BE2C (cell line): ENCODE results near the gene MEGF8.

Source experiments
- DNase-seq: peaks from one replicate; pipeline ENCODE4 v3.0.0-alpha.2; 2020
- H3K27me3 ChIP-seq: fragments of 250-450 bp; sonication (Bioruptor Pico); 2 replicates; pipeline ENCODE4 v1.5.1; 2020; ENCODE audit warnings: mild to moderate bottlenecking
- H3K36me3 ChIP-seq: fragments of 250-450 bp; sonication (Bioruptor Pico); 2 replicates; pipeline ENCODE4 v1.5.1; 2020; ENCODE audit warnings: mild to moderate bottlenecking
- H3K4me1 ChIP-seq: fragments of 250-450 bp; sonication (Bioruptor Pico); 2 replicates; pipeline ENCODE4 v1.5.1; 2020
- H3K4me3 ChIP-seq: 2 replicates; pipeline ENCODE4 v1.5.1; 2011; ENCODE audit warnings: low read depth, low read length
- H3K9me3 ChIP-seq: fragments of 250-450 bp; sonication (Bioruptor Pico); 2 replicates; pipeline ENCODE4 v1.5.1; 2020
- CTCF ChIP-seq: IDR thresholded peaks from 2 replicates; pipeline ENCODE4 v1.5.1; 2012; ENCODE audit warnings: mild to moderate bottlenecking, low read depth, low read length

MEGF8 gene

GRCh38 chr19:42309686-42310085, 15.7 kb upstream of the MEGF8 start:
- no peak for DNase-seq
- Histone ChIP-seq H3K27me3 (no peaks in the 10 kb centered on the region), H3K36me3 (peaks cover 5% of the 10 kb centered on the region; the same call in 1 of the 2 replicates), H3K4me3 (no peak overlapping the region), H3K4me1 (no peaks in the 10 kb centered on the region), H3K9me3 (no peaks in the 10 kb centered on the region)
- TF ChIP-seq CTCF: no peak

GRCh38 chr19:42311657-42312056, 13.8 kb upstream of the MEGF8 start:
- no peaks in the 10 kb centered on the region for H3K9me3 ChIP-seq
- no peak for DNase-seq
- H3K4me1 ChIP-seq: no peaks in the 10 kb centered on the region
- H3K4me3 ChIP-seq: no peak overlapping the region
- H3K27me3 ChIP-seq: no peaks in the 10 kb centered on the region
- peak; percentile 42 for TF ChIP-seq CTCF
- H3K36me3 ChIP-seq: peaks cover 9% of the 10 kb centered on the region; the same call in 1 of the 2 replicates

GRCh38 chr19:42312370-42312769, 13.1 kb upstream of the MEGF8 start:
- H3K4me3 ChIP-seq: no peak overlapping the region; the same call in 1 of the 2 replicates
- TF ChIP-seq CTCF: no peak
- no peaks in the 10 kb centered on the region for H3K4me1 ChIP-seq
- H3K9me3 ChIP-seq: no peaks in the 10 kb centered on the region
- peaks cover 9% of the 10 kb centered on the region; the same call in 1 of the 2 replicates for H3K36me3 ChIP-seq
- no peaks in the 10 kb centered on the region for H3K27me3 ChIP-seq
- DNase-seq: no peak

- peak; percentile 84 for DNase-seq
- H3K36me3 ChIP-seq: peaks cover 9% of the 10 kb centered on the region; the same call in 1 of the 2 replicates
- H3K9me3 ChIP-seq: no peaks in the 10 kb centered on the region
- H3K4me3 ChIP-seq: peak within 1 kb of the TSS; percentile 86
- no peak for TF ChIP-seq CTCF
- no peaks in the 10 kb centered on the region for H3K27me3 ChIP-seq
- H3K4me1 ChIP-seq: no peaks in the 10 kb centered on the region
Measured at GRCh38 chr19:42313096-42313839, 12.2 kb upstream of the MEGF8 start, which contains the start of gene TMEM145. TSS of gene TMEM145 (plus strand) at chr19:42313309. CDS start at chr19:42313377, 68 bp downstream.

- Histone ChIP-seq H3K27me3 (no peaks in the 10 kb centered on the region), H3K9me3 (no peaks in the 10 kb centered on the region), H3K36me3 (peaks cover 9% of the 10 kb centered on the region; the same call in 1 of the 2 replicates), H3K4me1 (no peaks in the 10 kb centered on the region), H3K4me3 (peak overlapping the region; percentile 86)
- no peak for TF ChIP-seq CTCF
- DNase-seq: no peak
Measured at GRCh38 chr19:42313840-42314755, 11.3 kb upstream of the MEGF8 start.
